Thymus (tissue), 11 donors: ENCODE data around the gene COL4A2. TPM values are rescaled to one million over a fixed set of nuclear protein-coding genes. Genes with fewer than 3 reads are reported as not detected.
A peak's percentile ranks its signal among the peaks of the same experiment; 100 is the strongest.

Source experiments
- DNase-seq, 9 donors: peaks; one replicate each; pipeline ENCODE4 v3.0.0-alpha.2; 2013; ENCODE audit warnings: low spot score in 9 of 9, low read depth in 6 of 9, missing footprints in 1 of 9
- H3K27ac ChIP-seq, 2 donors: one replicate each; pipeline ENCODE4 v1.5.1; 2013; ENCODE audit warnings: control low read depth in 1 of 2, low read depth in 1 of 2, low read length in 1 of 2, mild to moderate bottlenecking in 1 of 2, moderate library complexity in 1 of 2
- H3K27me3 ChIP-seq, 2 donors: one replicate each; pipeline ENCODE4 v1.5.1; 2013; ENCODE audit warnings: low read length in 1 of 2; ENCODE audit not compliant: control insufficient read depth in 2 of 2, insufficient read depth in 1 of 2
- H3K36me3 ChIP-seq, 2 donors: one replicate each; pipeline ENCODE4 v1.5.1; 2013; ENCODE audit warnings: low read length in 1 of 2, mild to moderate bottlenecking in 1 of 2, moderate library complexity in 1 of 2; ENCODE audit not compliant: control insufficient read depth in 2 of 2, insufficient read depth in 2 of 2
- H3K4me1 ChIP-seq, 2 donors: one replicate each; pipeline ENCODE4 v1.5.1; 2013; ENCODE audit warnings: low read length in 2 of 2; ENCODE audit not compliant: control insufficient read depth in 2 of 2, insufficient read depth in 2 of 2
- H3K4me3 ChIP-seq, 2 donors: one replicate each; pipeline ENCODE4 v1.5.1; 2013; ENCODE audit warnings: low read length in 2 of 2, control low read depth in 1 of 2, mild to moderate bottlenecking in 1 of 2
- H3K9me3 ChIP-seq, 2 donors: one replicate each; pipeline ENCODE4 v1.5.1; 2013; ENCODE audit warnings: low read length in 1 of 2, mild to moderate bottlenecking in 1 of 2; ENCODE audit not compliant: control insufficient read depth in 2 of 2, insufficient read depth in 1 of 2
- WGBS: extraction: QIAGEN DNeasy Blood & Tissue Kit; methylation state at CpG from one replicate; pipeline ENCODE4 v1.1.7; 2013; 5-methylcytosine and 5-hydroxymethylcytosine counted together
- polyA plus RNA-seq: library from polyadenylated mRNA; stranded (reverse); fragments of 200-250 nt; gene quantifications from one replicate; pipeline ENCODE4 v1.2.3, GENCODE V29; 2013
- total RNA-seq: library from RNA; stranded (reverse); fragments of 120-200 nt; gene quantifications from one replicate; pipeline ENCODE4 v1.2.4, GENCODE V29; 2013
- donor health status: healthy.

Gene COL4A2
- total and polyA plus RNA-seq, 2 donors, result 47.2 to 63.1 TPM

GRCh38 chr13:110336681-110337080 lies 29.6 kb downstream of the COL4A2 start:
- H3K4me3 ChIP-seq, result no peak overlapping the region
- peaks cover 0 to 1% of the 10 kb centered on the region in 2 donors for H3K9me3 ChIP-seq
- no peak overlapping the region for H3K27ac ChIP-seq
- no peaks in the 10 kb centered on the region for H3K36me3 ChIP-seq
- DNase-seq, result no peak
- WGBS, result 89% methylated on average over 5 of the region's 5 CpGs
- H3K4me1 ChIP-seq, result peaks cover 0 to 5% of the 10 kb centered on the region in 2 donors
- peaks cover 0 to 27% of the 10 kb centered on the region in 2 donors for H3K27me3 ChIP-seq

- H3K4me3 ChIP-seq, result no peak overlapping the region
- H3K27me3 ChIP-seq, result peaks cover 0 to 31% of the 10 kb centered on the region in 2 donors
- no peaks in the 10 kb centered on the region for H3K36me3 ChIP-seq
- 74% methylated on average over 7 of the region's 7 CpGs for WGBS
- no peak overlapping the region for H3K27ac ChIP-seq
- DNase-seq, result no peak
- H3K4me1 ChIP-seq, result peaks cover 0 to 5% of the 10 kb centered on the region in 2 donors
- peaks cover 0 to 1% of the 10 kb centered on the region in 2 donors for H3K9me3 ChIP-seq
Measured at GRCh38 chr13:110337247-110337646, 30.2 kb downstream of the COL4A2 start.

- H3K36me3 ChIP-seq, result no peaks in the 10 kb centered on the region
- peaks cover 0 to 1% of the 10 kb centered on the region in 2 donors for H3K9me3 ChIP-seq
- no peak overlapping the region for H3K27ac ChIP-seq
- peaks cover 0 to 5% of the 10 kb centered on the region in 2 donors for H3K4me1 ChIP-seq
- DNase-seq, result no peak
- H3K27me3 ChIP-seq, result peaks cover 0 to 38% of the 10 kb centered on the region in 2 donors
- H3K4me3 ChIP-seq, result no peak overlapping the region
- 56% methylated on average over 13 of the region's 13 CpGs for WGBS
Measured at GRCh38 chr13:110338441-110339101, 31.5 kb downstream of the COL4A2 start.

- 84% methylated on average over 6 of the region's 6 CpGs for WGBS
- no peaks in the 10 kb centered on the region for H3K36me3 ChIP-seq
- DNase-seq, result no peak
- H3K9me3 ChIP-seq, result peaks cover 0 to 1% of the 10 kb centered on the region in 2 donors
- no peak overlapping the region for H3K27ac ChIP-seq
- no peak overlapping the region for H3K4me3 ChIP-seq
- peaks cover 0 to 38% of the 10 kb centered on the region in 2 donors for H3K27me3 ChIP-seq
- peaks cover 0 to 5% of the 10 kb centered on the region in 2 donors for H3K4me1 ChIP-seq
Measured at GRCh38 chr13:110339263-110339662, 32.2 kb downstream of the COL4A2 start.

GRCh38 chr13:110339975-110340550 lies 33.0 kb downstream of the COL4A2 start:
- no peaks in the 10 kb centered on the region for H3K36me3 ChIP-seq
- peaks cover 0 to 1% of the 10 kb centered on the region in 2 donors for H3K9me3 ChIP-seq
- H3K27ac ChIP-seq, result no peak overlapping the region
- H3K27me3 ChIP-seq, result peaks cover 0 to 38% of the 10 kb centered on the region in 2 donors
- 93% methylated on average over 9 of the region's 9 CpGs for WGBS
- H3K4me3 ChIP-seq, result no peak overlapping the region
- DNase-seq, result no peak
- peaks cover 0 to 5% of the 10 kb centered on the region in 2 donors for H3K4me1 ChIP-seq

GRCh38 chr13:110340812-110341444 lies 33.8 kb downstream of the COL4A2 start:
- Histone ChIP-seq H3K4me3 (no peak overlapping the region), H3K9me3 (peaks cover 0 to 1% of the 10 kb centered on the region in 2 donors), H3K27ac (peak overlapping the region; percentile 1 to 10), H3K4me1 (peaks cover 0 to 5% of the 10 kb centered on the region in 2 donors), H3K27me3 (peaks cover 0 to 38% of the 10 kb centered on the region in 2 donors), H3K36me3 (no peaks in the 10 kb centered on the region)
- 10% methylated on average over 24 of the region's 24 CpGs for WGBS
- DNase-seq, result peak in 2 of 9 donors; percentile 7 to 23

GRCh38 chr13:110341445-110342244 lies 34.6 kb downstream of the COL4A2 start:
- DNase-seq, result peak in 1 of 9 donors; percentile 13
- Histone ChIP-seq H3K27ac (peak overlapping the region; percentile 10 to 56), H3K9me3 (peaks cover 0 to 1% of the 10 kb centered on the region in 2 donors), H3K36me3 (no peaks in the 10 kb centered on the region), H3K4me1 (peaks cover 0 to 5% of the 10 kb centered on the region in 2 donors), H3K27me3 (peaks cover 0 to 38% of the 10 kb centered on the region in 2 donors), H3K4me3 (no peak overlapping the region)
- WGBS, result 17% methylated on average over 14 of the region's 14 CpGs

GRCh38 chr13:110342474-110342873 lies 35.4 kb downstream of the COL4A2 start:
- no peak overlapping the region for H3K27ac ChIP-seq

More at GRCh38 chr13:110342474-110342873, 35.4 kb downstream of the COL4A2 start:
- WGBS, result 86% methylated on average over 9 of the region's 9 CpGs
- DNase-seq, result no peak
- peaks cover 0 to 1% of the 10 kb centered on the region in 2 donors for H3K9me3 ChIP-seq
- H3K4me3 ChIP-seq, result no peak overlapping the region
- H3K27me3 ChIP-seq, result peaks cover 0 to 38% of the 10 kb centered on the region in 2 donors
- peaks cover 0 to 5% of the 10 kb centered on the region in 2 donors for H3K4me1 ChIP-seq
- no peaks in the 10 kb centered on the region for H3K36me3 ChIP-seq
